Activated CD4-positive, alpha-beta T cell treated with anti-CD3 and anti-CD28 coated beads for 36 hours (primary cell): ENCODE data around the gene DPP4. TPM values are rescaled to one million over a fixed set of nuclear protein-coding genes. Genes with fewer than 3 reads are reported as not detected.
"Not testable (repeated sequence)": the region's sequence is repeated elsewhere in the genome, so short reads cannot be mapped to it uniquely, and the experiment has no call there.

Experiments
- ATAC-seq: fragments of 200-7000 bp; cut with Tn5 transposase; one replicate; pipeline ENCODE4 v1.10.0; 2021; ENCODE audit warnings: mild to moderate bottlenecking, moderate library complexity
- CTCF ChIA-PET: fragments of 350-600 bp; sonication (Branson Sonifier 250); formaldehyde crosslinking; loops from one replicate; lab custom pipeline; 2021; ENCODE audit warnings: antibody characterized with exemption; lab: Charles Lee
- POLR2A ChIA-PET: fragments of 350-600 bp; sonication (Branson Sonifier 250); formaldehyde crosslinking; loops from one replicate; lab custom pipeline; 2021; ENCODE audit warnings: antibody characterized with exemption, inconsistent platforms; lab: Charles Lee
- DNase-seq: peaks from one replicate; pipeline ENCODE4 v3.0.0-alpha.2; 2020
- H3K27ac Mint-ChIP-seq: one replicate; pipeline ENCODE4 v1.8.0; 2021; ENCODE audit warnings: mixed read lengths
- H3K27me3 Mint-ChIP-seq: one replicate; pipeline ENCODE4 v1.8.0; 2021; ENCODE audit warnings: mixed read lengths
- H3K36me3 Mint-ChIP-seq: one replicate; pipeline ENCODE4 v1.8.0; 2021; ENCODE audit warnings: low read depth, mixed read lengths
- H3K4me1 Mint-ChIP-seq: one replicate; pipeline ENCODE4 v1.8.0; 2021; ENCODE audit warnings: mixed read lengths
- H3K4me3 Mint-ChIP-seq: one replicate; pipeline ENCODE4 v1.8.0; 2021; ENCODE audit warnings: mild to moderate bottlenecking, moderate library complexity, mixed read lengths
- H3K9me3 Mint-ChIP-seq: one replicate; pipeline ENCODE4 v1.8.0; 2021; ENCODE audit warnings: low read depth, mixed read lengths
- intact Hi-C, 2 experiments: fragments of 100-400 bp; cut with DNase I in 1 of 2; cut with micrococcal nuclease in 1 of 2; formaldehyde crosslinking; loops; one replicate each; pipeline versions ENCODE4 v1.14.2 to v1.15.1; 2022 to 2024; cut with DNase I, micrococcal nuclease
- total RNA-seq, 2 experiments: library from RNA; stranded (reverse); gene quantifications; one replicate each; pipeline ENCODE4 v1.2.3, GENCODE V29; 2021

DPP4 gene
- total RNA-seq, 2 experiments from 2014 or later, result 15.9 to 22.4 TPM

DNA sequence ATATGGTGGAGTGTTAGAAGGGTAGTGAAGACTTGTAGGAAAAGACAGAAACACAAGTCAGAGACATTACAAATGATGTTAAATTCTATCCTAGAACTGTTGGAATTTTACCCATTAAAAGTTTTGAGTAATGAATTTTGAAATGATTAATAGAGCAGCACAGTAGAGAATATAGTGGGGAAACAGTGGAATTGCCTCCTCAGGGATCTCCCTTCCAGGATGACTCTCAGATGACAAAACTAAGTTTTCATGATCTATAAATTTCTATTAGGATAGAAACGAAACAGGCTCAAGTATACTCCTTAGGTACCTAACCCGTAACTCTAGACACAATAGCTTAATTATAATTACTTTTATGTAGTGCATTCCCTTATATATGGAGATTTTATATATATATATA lies 86.7 kb downstream of the DPP4 start:
- no peak for ATAC-seq

DNA sequence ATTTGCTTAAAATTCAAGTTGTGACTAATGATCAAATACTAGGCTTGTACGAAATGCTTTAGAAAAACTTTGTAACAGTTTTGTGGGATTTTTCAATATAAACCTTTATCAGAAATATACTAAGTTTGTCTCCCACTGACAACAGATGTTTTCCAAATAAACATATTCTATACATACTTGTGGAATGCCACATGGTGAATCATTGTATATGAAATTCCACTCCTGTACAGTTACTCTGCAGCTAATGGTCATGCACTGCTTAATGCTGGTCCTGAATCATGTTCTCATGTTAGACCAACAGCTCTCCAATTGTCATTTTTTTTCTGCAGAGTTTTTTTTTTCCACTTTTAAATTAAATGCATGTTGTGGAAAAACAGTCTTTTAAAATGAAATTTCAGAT lies 90.1 kb downstream of the DPP4 start:
- Mint-ChIP-seq H3K27me3 (no peaks in the 10 kb centered on the region), H3K36me3 (peaks cover 3% of the 10 kb centered on the region), H3K4me3 (no peak overlapping the region), H3K4me1 (peaks cover 28% of the 10 kb centered on the region), H3K9me3 (no peaks in the 10 kb centered on the region), H3K27ac (no peak overlapping the region)
- ChIA-PET POLR2A (no interaction called here), CTCF (interaction anchor here (0.6 to 0.9 kb wide), 2 partner anchors 14 to 183 kb away, joined by 3 to 4 read pairs; no protein-coding TSS in a partner anchor)
- intact Hi-C loops, result no loop called here
- no peak for DNase-seq
- ATAC-seq, result no peak

More for the DNA sequence above, 86.7 kb downstream of the DPP4 start:
- Mint-ChIP-seq H3K27ac (no peak overlapping the region), H3K36me3 (peaks cover 6% of the 10 kb centered on the region), H3K4me3 (no peak overlapping the region), H3K4me1 (peaks cover 24% of the 10 kb centered on the region), H3K9me3 (no peaks in the 10 kb centered on the region), H3K27me3 (no peaks in the 10 kb centered on the region)
- ChIA-PET POLR2A (no interaction called here), CTCF (interaction anchor here (0.7 to 1.7 kb wide), 4 partner anchors 14 to 42 kb away, joined by 3 to 4 read pairs (median 4); no protein-coding TSS in a partner anchor)
- no peak for DNase-seq
- intact Hi-C loops, result no loop called here

DNA sequence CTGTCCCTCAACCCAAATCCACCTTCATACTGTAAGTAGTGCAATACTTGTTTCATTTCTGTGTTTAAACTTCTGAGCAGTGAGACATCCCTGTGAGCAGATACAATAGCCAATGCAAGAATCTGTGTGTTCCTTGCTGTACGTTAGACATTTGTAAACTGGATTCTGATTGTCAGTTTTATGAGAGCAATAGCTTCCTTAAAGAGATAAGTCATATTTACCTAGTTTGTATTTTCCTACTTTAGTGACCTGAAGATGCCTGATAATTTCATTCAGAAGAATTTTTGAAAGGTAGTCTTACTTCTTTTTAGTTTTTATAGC lies 90.7 kb downstream of the DPP4 start:
- CTCF ChIA-PET, result interaction anchor here (0.6 to 0.9 kb wide), 2 partner anchors 15 to 183 kb away, joined by 3 to 4 read pairs; no protein-coding TSS in a partner anchor
- no peak overlapping the region for H3K27ac Mint-ChIP-seq
- POLR2A ChIA-PET, result no interaction called here
- intact Hi-C loops, result no loop called here
- H3K36me3 Mint-ChIP-seq, result no peaks in the 10 kb centered on the region
- no peak for ATAC-seq
- no peaks in the 10 kb centered on the region for H3K9me3 Mint-ChIP-seq
- no peaks in the 10 kb centered on the region for H3K27me3 Mint-ChIP-seq
- H3K4me1 Mint-ChIP-seq, result peaks cover 24% of the 10 kb centered on the region
- no peak for DNase-seq
- H3K4me3 Mint-ChIP-seq, result no peak overlapping the region

DNA sequence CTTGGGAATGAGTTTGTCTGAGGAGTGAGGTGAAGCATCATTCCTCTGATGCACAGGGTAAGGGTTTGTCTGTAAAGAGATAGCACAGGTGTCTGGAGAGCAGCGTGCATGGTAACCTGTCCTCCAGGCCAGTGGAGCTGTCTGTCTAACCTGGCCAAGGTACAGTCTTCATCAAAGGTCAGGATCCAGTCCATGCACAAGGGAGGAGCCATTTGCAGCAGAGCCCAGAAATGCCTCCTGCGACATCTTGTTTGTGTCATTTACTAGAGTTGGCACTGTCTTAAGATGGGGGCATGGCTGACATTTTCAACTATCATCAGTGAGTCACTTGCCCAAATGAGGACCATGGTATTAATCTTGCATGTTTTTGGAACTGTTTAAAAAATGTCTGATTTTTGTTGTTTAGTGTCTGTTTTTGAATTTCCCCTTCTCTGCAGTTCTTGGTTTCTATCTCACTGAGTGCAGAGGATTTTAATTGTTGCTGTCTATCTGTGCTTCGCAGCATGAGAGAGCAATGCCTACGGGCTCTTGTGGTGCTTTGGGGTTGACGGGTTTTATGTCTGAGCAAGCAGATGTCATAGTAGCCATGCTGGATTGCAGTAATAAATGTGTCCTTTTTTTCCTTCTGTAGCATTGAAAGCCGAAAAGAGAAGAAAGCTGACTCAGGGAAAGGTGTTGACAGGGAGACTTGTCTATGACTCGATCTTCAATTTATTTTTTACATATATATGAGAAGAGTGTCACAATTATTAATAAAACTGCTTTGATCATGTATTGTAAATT lies 91.3 kb downstream of the DPP4 start:
- Mint-ChIP-seq H3K27ac (no peak overlapping the region), H3K27me3 (no peaks in the 10 kb centered on the region), H3K4me3 (no peak overlapping the region), H3K9me3 (no peaks in the 10 kb centered on the region), H3K4me1 (peaks cover 22% of the 10 kb centered on the region), H3K36me3 (no peaks in the 10 kb centered on the region)
- no peak for DNase-seq
- ChIA-PET CTCF (interaction anchor here (0.9 kb wide), 1 partner anchor 15 kb away, joined by 4 read pairs; no protein-coding TSS in a partner anchor), POLR2A (no interaction called here)
- intact Hi-C loops, result no loop called here
- ATAC-seq, result no peak

DNA sequence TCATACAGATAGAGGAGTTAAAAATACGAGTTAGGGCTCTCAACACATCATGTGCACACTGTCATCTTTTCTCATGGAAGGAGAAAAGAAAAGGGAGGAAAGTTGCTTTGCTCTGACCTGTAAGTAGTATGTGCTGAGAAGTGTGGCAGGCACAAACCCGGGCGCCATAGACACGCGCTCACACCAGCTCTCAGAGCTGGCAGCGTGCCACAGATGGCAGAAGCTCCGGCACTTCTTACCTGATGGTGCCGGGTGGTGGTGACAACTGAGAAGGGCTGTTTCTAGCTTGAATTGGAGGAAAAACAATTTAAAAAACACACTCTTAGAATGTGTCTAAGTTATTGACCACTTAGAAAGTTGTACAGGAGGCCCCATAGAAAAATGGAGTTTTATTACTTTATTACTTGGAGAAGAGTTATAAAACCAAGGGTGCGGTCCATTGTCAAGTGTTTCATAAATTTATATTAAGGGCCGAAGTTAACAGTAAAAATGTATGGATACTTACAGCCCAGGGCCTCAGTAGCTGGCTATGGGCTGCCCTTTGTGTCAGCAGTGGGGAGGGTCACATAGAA lies 92.2 kb downstream of the DPP4 start:
- peak; percentile 37 for ATAC-seq

DNA sequence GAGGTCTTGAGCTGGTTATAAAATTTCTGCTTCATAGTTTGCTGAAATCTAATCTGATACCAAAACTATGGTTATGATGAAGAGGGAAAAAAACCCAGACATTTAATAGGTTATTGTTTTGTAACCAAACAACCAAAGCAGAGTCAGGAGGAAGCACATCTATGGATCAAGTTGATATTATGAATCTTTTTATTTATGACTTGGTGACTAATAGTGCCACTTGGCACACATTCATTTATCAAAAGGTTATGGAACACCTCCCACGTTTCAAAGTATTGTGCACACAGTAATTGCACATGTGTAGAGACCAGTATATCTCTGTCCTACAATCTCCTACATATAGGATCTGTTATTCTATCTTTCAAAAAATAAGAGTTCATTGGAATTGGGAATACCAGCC lies 93.0 kb downstream of the DPP4 start:
- intact Hi-C loops, result no loop called here
- ChIA-PET CTCF (interaction anchor here (0.6 to 1.3 kb wide), 3 partner anchors 144 to 1755 kb away, joined by 3 to 4 read pairs (median 3); no protein-coding TSS in a partner anchor), POLR2A (no interaction called here)
- no peak for DNase-seq
- H3K27ac Mint-ChIP-seq, result peak overlapping the region; percentile 8
- no peaks in the 10 kb centered on the region for H3K9me3 Mint-ChIP-seq
- peaks cover 2% of the 10 kb centered on the region for H3K27me3 Mint-ChIP-seq
- peaks cover 30% of the 10 kb centered on the region for H3K4me1 Mint-ChIP-seq
- H3K36me3 Mint-ChIP-seq, result no peaks in the 10 kb centered on the region
- peak; percentile 37 for ATAC-seq
- H3K4me3 Mint-ChIP-seq, result no peak overlapping the region

More for the DNA sequence above, 92.2 kb downstream of the DPP4 start:
- H3K4me1 Mint-ChIP-seq, result peaks cover 28% of the 10 kb centered on the region
- no peaks in the 10 kb centered on the region for H3K27me3 Mint-ChIP-seq
- POLR2A ChIA-PET, result no interaction called here
- no peak for DNase-seq
- no peak overlapping the region for H3K27ac Mint-ChIP-seq
- CTCF ChIA-PET, result interaction anchor here (0.9 kb wide), 1 partner anchor 26 kb away, joined by 4 read pairs; no protein-coding TSS in a partner anchor
- H3K9me3 Mint-ChIP-seq, result no peaks in the 10 kb centered on the region
- H3K4me3 Mint-ChIP-seq, result no peak overlapping the region
- H3K36me3 Mint-ChIP-seq, result no peaks in the 10 kb centered on the region
- intact Hi-C loops, result no loop called here

DNA sequence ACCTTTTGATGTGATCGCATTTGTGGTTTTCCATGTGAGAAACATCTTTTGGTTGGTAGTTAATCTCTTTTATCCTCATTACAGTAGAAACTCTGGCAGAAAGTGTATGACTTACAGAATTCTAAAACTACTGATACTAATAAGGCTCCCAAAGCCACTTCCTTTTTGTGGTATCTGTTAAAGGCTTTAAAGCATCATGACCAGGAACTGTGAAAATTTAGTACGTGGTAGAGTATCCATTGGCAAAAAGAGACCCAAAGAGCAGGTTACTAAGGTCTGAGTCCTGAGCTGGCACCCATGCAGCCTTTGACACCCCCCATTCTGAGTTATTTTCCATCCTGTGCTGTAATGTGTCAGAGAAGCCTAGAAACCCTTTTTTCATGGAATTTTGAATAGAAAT lies 94.5 kb downstream of the DPP4 start:
- POLR2A ChIA-PET, result no interaction called here
- Mint-ChIP-seq H3K27ac (no peak overlapping the region), H3K4me3 (no peak overlapping the region), H3K9me3 (no peaks in the 10 kb centered on the region), H3K27me3 (peaks cover 2% of the 10 kb centered on the region), H3K36me3 (no peaks in the 10 kb centered on the region), H3K4me1 (peaks cover 40% of the 10 kb centered on the region)
- CTCF ChIA-PET, result interaction anchor here (0.7 kb wide), 1 partner anchor 14 kb away, joined by 3 read pairs; no protein-coding TSS in a partner anchor
- intact Hi-C loops, result no loop called here
- ATAC-seq (peak; percentile 22), DNase-seq (no peak)

DNA sequence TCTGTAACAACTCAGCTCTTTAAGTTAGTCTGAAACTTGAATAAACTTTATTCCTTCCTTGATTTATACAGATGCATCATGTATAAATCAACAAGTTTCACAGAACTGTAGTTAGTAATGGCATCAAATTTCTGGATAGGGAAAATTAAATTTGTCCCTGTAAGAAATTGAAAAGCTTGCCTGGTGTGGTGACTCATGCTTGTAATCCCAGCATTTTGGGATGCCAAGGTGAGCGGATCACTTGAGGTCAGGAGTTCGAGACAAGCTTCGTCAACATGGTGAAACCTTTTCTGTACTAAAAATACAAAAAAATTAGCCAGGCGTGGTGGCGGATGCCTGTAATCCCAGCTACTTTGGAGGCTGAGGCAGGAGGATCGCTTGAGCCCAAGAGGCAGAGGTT lies 96.1 kb downstream of the DPP4 start:
- H3K27me3 Mint-ChIP-seq, H3K36me3 Mint-ChIP-seq, H3K4me3 Mint-ChIP-seq, H3K9me3 Mint-ChIP-seq, intact Hi-C loops, H3K27ac Mint-ChIP-seq, POLR2A ChIA-PET, DNase-seq, ATAC-seq: not testable (repeated sequence)
- CTCF ChIA-PET, result interaction anchor here (1.1 kb wide), 1 partner anchor 31 kb away, joined by 3 read pairs; no protein-coding TSS in a partner anchor
- peaks cover 46% of the 10 kb centered on the region for H3K4me1 Mint-ChIP-seq

DNA sequence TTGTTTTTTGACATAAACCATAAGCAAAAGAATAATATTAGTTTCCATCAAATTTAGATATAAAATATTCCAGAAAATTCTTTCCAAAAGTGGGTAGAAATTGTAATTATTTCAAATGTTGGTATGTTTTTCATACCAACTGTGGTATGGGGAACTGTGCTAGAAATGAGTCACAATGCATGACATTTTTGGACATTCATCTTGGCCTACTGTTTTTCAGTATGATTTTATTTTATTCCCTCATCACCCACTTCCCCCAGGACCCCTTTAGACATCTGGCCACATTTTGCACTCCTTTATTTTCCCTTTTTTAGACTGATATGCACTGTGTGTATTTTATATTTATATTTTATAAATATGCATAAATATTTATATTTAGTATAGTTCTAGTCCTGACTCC lies 97.1 kb downstream of the DPP4 start:
- ATAC-seq (no peak), DNase-seq (no peak)
- peaks cover 3% of the 10 kb centered on the region for H3K27me3 Mint-ChIP-seq
- intact Hi-C loops, result no loop called here
- H3K27ac Mint-ChIP-seq, result no peak overlapping the region
- POLR2A ChIA-PET, result no interaction called here
- CTCF ChIA-PET, result no interaction called here
- H3K4me1 Mint-ChIP-seq, result peaks cover 44% of the 10 kb centered on the region
- H3K4me3 Mint-ChIP-seq, result no peak overlapping the region
- H3K9me3 Mint-ChIP-seq, result no peaks in the 10 kb centered on the region
- no peaks in the 10 kb centered on the region for H3K36me3 Mint-ChIP-seq

DNA sequence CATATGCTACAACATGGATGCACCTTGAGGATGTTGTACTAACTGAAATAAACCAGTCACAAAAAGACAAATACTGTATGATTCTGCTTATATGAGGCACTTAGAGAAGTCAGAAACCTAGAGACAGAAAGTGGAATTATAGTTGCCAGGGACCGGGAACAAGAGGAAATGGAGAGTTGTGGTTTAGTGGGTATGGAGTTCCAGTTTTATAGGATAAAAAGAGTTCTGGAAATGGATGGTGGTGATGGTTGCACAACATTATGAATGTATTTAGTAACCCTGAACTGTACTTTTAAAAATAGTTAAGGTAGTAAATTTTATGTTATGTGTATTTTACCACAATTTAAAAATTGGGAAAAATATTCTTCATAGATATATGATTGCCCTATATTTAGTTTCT lies 97.7 kb downstream of the DPP4 start:
- no peaks in the 10 kb centered on the region for H3K9me3 Mint-ChIP-seq
- no peaks in the 10 kb centered on the region for H3K36me3 Mint-ChIP-seq
- peaks cover 41% of the 10 kb centered on the region for H3K4me1 Mint-ChIP-seq
- peaks cover 3% of the 10 kb centered on the region for H3K27me3 Mint-ChIP-seq
- no peak for ATAC-seq
- CTCF ChIA-PET, result no interaction called here
- H3K27ac Mint-ChIP-seq, result no peak overlapping the region
- intact Hi-C loops, result no loop called here
- POLR2A ChIA-PET, result no interaction called here
- DNase-seq, result no peak
- no peak overlapping the region for H3K4me3 Mint-ChIP-seq

DNA sequence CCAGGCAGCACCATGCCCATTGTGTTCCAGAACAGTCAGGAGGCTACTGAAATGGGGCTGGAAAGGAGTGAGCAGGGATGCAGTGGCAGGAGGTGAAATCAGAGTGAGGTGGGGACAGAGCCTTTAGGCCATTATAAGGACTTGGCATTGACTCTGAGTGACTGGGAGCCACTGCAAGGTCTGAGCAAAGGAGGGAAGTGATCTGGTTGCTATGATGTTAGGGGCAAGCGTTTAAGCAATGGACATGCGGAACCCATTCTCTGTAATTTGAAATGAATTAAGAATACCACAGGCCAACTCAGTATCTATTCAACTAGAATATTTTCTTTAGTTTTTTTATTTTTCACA lies 98.2 kb downstream of the DPP4 start:
- Mint-ChIP-seq H3K9me3 (no peaks in the 10 kb centered on the region), H3K27me3 (peaks cover 5% of the 10 kb centered on the region), H3K4me1 (peaks cover 37% of the 10 kb centered on the region), H3K36me3 (no peaks in the 10 kb centered on the region), H3K27ac (peak overlapping the region; percentile 35), H3K4me3 (no peak overlapping the region)
- ATAC-seq (no peak), DNase-seq (no peak)
- POLR2A ChIA-PET, result no interaction called here
- intact Hi-C loops, result no loop called here
- CTCF ChIA-PET, result no interaction called here
